ENCODE measurements around the gene CDC42EP1. TPM values are rescaled to one million over a fixed set of nuclear protein-coding genes. Genes with fewer than 3 reads are reported as not detected.
"Not testable (repeated sequence)": the region's sequence is repeated elsewhere in the genome, so short reads cannot be mapped to it uniquely, and the experiment has no call there.

Gene CDC42EP1
- total RNA-seq, 1 donor from 2014 or later: 46.2 TPM

DNA sequence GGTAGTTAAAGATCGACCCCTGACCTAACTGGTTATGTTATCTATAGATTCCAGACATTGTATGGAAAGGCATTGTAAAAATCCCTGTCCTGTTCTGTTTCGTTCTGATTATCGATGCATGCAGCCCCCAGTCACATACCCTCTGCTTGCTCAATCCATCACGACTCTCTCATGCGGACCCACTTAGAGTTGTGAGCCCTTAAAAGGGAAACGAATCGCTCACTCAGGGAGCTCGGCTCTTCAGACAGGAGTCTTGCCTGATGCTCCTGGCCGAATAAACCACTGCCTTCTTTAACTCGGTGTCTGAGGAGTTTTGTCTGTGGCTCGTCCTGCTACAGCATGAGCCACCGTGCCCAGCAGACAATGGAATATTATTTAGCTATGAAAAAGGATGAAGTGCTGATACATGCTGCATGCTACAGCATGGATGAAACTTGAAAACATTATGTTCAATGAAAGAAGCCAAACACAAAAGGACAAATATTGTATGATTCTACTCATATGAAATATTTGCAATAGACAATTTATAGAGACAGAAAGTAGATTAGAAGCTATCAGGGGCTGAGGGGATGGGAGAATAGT is 31.6 kb downstream of the CDC42EP1 start:
- TF ChIP-seq POLR2AphosphoS5 (IDR thresholded peaks at IDR 0.05; ENCODE audit: insufficient read depth in 1 of 2, low read depth in 1 of 2) (no peak), POLR2A (IDR thresholded peaks at IDR 0.05) (no peak)
- TF ChIP-seq, protein P1, sequence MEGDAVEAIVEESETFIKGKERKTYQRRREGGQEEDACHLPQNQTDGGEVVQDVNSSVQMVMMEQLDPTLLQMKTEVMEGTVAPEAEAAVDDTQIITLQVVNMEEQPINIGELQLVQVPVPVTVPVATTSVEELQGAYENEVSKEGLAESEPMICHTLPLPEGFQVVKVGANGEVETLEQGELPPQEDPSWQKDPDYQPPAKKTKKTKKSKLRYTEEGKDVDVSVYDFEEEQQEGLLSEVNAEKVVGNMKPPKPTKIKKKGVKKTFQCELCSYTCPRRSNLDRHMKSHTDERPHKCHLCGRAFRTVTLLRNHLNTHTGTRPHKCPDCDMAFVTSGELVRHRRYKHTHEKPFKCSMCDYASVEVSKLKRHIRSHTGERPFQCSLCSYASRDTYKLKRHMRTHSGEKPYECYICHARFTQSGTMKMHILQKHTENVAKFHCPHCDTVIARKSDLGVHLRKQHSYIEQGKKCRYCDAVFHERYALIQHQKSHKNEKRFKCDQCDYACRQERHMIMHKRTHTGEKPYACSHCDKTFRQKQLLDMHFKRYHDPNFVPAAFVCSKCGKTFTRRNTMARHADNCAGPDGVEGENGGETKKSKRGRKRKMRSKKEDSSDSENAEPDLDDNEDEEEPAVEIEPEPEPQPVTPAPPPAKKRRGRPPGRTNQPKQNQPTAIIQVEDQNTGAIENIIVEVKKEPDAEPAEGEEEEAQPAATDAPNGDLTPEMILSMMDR (IDR thresholded peaks at IDR 0.05): no peak
- H3K4me1 ChIP-seq: peaks cover 5% of the 10 kb centered on the region
- no peaks in the 10 kb centered on the region for H3K27me3 ChIP-seq
- H3K27ac ChIP-seq: no peak overlapping the region
- no peaks in the 10 kb centered on the region for H3K36me3 ChIP-seq
- no peak for DNase-seq (ENCODE audit: extremely low spot score in 2 of 2)
- intact Hi-C loops (cut with DNase I): loop anchor here (5.0 kb wide), 1 partner anchor 50 kb away; no protein-coding TSS in a partner anchor
- H3K4me3 ChIP-seq: no peak overlapping the region
- no peaks in the 10 kb centered on the region for H3K9me3 ChIP-seq

DNA sequence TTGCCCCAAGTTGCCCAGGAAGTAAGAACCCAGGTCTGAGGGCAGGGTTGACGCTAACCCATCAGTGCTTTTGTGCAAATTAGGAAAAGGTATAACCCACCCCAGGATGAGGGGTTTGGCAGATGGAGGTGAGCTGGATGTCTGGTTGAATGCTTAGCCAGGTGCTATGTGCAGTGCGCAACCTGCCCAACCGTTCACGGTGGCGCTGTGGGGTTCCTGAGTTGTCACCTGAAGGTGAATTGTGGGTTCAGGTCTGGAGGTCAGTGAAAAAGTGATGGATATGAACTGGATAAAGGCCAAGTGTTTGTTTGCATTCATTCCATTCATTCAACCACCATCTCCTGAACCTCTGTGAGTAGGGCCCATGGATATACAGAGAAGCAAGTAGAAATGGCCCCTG is 34.0 kb downstream of the CDC42EP1 start:
- peaks cover 5% of the 10 kb centered on the region for H3K4me1 ChIP-seq
- no peak for DNase-seq (ENCODE audit: extremely low spot score in 2 of 2)
- H3K27me3 ChIP-seq: no peaks in the 10 kb centered on the region
- TF ChIP-seq, protein P1 (IDR thresholded peaks at IDR 0.05): no peak
- TF ChIP-seq POLR2AphosphoS5 (IDR thresholded peaks at IDR 0.05; ENCODE audit: insufficient read depth in 1 of 2, low read depth in 1 of 2): no peak
- no peak for TF ChIP-seq POLR2A (IDR thresholded peaks at IDR 0.05)
- intact Hi-C loops (cut with DNase I): loop anchor here (5.0 kb wide), 1 partner anchor 52 kb away; no protein-coding TSS in a partner anchor
- no peak overlapping the region for H3K27ac ChIP-seq
- H3K9me3 ChIP-seq: no peaks in the 10 kb centered on the region
- H3K4me3 ChIP-seq: no peak overlapping the region
- no peaks in the 10 kb centered on the region for H3K36me3 ChIP-seq

- no peak overlapping the region for H3K4me3 ChIP-seq
- no peak for DNase-seq (ENCODE audit: extremely low spot score in 2 of 2)
- TF ChIP-seq, protein P1 (IDR thresholded peaks at IDR 0.05): no peak
- no peak for TF ChIP-seq POLR2A (IDR thresholded peaks at IDR 0.05)
- no peak for TF ChIP-seq POLR2AphosphoS5 (IDR thresholded peaks at IDR 0.05; ENCODE audit: insufficient read depth in 1 of 2, low read depth in 1 of 2)
- no peaks in the 10 kb centered on the region for H3K9me3 ChIP-seq
- no peaks in the 10 kb centered on the region for H3K36me3 ChIP-seq
- H3K27ac ChIP-seq: no peak overlapping the region
- H3K4me1 ChIP-seq: no peaks in the 10 kb centered on the region
- no peaks in the 10 kb centered on the region for H3K27me3 ChIP-seq
- intact Hi-C loops (cut with DNase I): no loop called here
Observed at GRCh38 chr22:37599153-37599552, 38.9 kb downstream of the CDC42EP1 start.

DNA sequence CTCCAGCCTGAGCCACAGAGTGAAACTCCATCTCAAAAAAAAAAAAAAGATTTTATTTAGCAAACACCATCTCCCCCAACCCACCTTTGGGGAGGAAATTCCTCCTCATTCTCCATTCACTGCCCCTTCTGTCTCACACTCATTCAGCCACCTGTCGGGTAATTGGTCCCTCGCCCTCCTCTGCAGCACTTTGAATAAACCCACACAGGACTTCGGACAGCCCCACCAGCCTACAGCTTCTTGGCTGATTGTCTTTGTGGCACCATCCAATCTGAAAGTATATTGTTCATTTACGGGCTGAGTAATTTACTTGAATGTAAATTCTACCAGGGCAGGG is 40.9 kb downstream of the CDC42EP1 start:
- H3K4me1 ChIP-seq: peaks cover 3% of the 10 kb centered on the region
- intact Hi-C loops (cut with DNase I): no loop called here
- TF ChIP-seq POLR2AphosphoS5 (IDR thresholded peaks at IDR 0.05; ENCODE audit: insufficient read depth in 1 of 2, low read depth in 1 of 2) (no peak), POLR2A (IDR thresholded peaks at IDR 0.05) (no peak)
- TF ChIP-seq, protein P1 (IDR thresholded peaks at IDR 0.05): no peak
- no peaks in the 10 kb centered on the region for H3K9me3 ChIP-seq
- no peak overlapping the region for H3K27ac ChIP-seq
- H3K4me3 ChIP-seq: no peak overlapping the region
- no peak for DNase-seq (ENCODE audit: extremely low spot score in 2 of 2)
- no peaks in the 10 kb centered on the region for H3K27me3 ChIP-seq
- no peaks in the 10 kb centered on the region for H3K36me3 ChIP-seq

DNA sequence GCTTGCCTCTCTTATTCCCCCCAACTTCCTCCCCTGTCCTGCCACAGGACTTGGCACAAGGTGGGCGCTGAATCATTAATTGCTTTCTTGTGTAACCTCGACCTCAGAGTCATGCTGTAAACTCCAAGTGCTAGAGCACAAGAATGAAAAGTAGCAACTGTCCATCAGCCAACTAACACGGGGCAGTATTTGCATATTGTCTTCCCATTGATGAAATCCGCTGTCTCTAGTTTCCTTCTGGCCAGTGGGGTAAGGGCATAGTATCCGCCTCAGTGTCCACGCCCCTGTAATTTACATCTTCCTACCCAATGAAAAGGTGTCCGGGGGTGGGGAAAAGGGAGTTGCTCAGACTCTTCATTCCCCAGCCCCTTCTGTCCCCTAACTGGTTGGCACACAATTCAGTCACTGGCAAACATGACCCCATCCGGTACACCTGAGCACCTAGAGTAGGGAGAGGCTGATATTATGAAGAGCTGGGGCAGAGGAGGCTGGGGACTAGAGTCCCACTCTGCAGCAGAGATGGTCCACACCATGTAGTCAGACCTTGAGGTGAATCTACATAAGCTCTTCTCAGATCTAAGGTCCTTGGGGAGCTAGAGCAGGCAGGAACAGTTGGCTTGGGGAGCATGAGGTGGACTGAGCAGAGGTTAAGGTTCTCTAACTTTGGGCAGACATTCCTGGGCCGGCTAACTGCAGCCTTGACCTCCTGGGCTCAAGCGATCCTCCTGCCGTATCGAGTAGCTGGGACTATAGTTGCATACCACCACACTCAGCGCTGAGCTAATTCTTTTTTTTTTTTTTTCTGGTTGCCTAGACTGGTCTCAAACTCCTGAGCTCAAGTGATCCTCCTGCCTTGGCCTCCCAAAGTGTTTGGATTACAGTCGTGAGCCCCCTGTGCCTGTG is 41.5 kb downstream of the CDC42EP1 start:
- DNase-seq (ENCODE audit: extremely low spot score in 2 of 2): no peak
- Histone ChIP-seq H3K36me3 (no peaks in the 10 kb centered on the region), H3K9me3 (no peaks in the 10 kb centered on the region), H3K27ac (no peak overlapping the region), H3K4me3 (no peak overlapping the region), H3K27me3 (no peaks in the 10 kb centered on the region), H3K4me1 (peaks cover 9% of the 10 kb centered on the region)
- intact Hi-C loops (cut with DNase I): no loop called here
- TF ChIP-seq, protein P1 (IDR thresholded peaks at IDR 0.05): no peak
- no peak for TF ChIP-seq POLR2A (IDR thresholded peaks at IDR 0.05)
- no peak for TF ChIP-seq POLR2AphosphoS5 (IDR thresholded peaks at IDR 0.05; ENCODE audit: insufficient read depth in 1 of 2, low read depth in 1 of 2)

DNA sequence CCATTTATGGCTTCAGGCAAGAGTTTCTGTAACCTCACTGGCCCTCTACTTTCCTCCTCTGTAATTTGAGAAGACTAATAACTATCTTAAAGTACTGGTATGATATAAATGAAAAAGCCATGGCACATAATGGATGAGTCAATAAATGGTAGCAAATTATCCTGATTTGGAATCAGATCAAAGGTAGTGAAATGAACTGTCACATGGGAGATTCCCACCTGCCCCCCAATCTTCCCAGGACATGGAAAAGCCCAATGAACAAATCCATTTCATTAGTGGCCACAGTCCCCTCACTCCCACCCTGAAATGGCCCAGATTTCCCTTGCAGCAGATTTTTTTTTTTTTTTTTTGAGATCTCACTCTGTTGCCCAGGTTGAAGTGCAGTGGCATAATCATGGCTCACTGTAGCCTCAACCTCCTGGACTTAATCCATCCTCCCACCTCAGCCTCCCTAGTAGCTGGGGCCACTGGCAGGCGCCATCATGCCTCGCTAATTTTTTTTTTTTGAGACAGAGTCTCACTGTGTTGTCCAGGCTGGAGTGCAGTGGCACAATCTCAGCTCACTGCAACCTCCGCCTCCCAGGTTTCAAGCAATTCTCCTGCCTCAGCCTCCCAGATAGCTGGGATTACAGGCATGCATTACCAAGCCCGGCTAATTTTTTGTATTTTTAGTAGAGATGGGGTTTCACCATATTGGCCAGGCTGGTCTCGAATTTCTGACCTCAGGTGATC is 42.4 kb downstream of the CDC42EP1 start:
- H3K9me3 ChIP-seq; DNase-seq (ENCODE audit: extremely low spot score in 2 of 2); H3K27ac ChIP-seq; intact Hi-C loops (cut with DNase I); H3K27me3 ChIP-seq; H3K36me3 ChIP-seq; H3K4me3 ChIP-seq: not testable (repeated sequence)
- peaks cover 18% of the 10 kb centered on the region for H3K4me1 ChIP-seq

All from vagina (tissue), 2 donors.